Measurements from ENCODE around the gene CATSPERE.

Gene CATSPERE

DNA sequence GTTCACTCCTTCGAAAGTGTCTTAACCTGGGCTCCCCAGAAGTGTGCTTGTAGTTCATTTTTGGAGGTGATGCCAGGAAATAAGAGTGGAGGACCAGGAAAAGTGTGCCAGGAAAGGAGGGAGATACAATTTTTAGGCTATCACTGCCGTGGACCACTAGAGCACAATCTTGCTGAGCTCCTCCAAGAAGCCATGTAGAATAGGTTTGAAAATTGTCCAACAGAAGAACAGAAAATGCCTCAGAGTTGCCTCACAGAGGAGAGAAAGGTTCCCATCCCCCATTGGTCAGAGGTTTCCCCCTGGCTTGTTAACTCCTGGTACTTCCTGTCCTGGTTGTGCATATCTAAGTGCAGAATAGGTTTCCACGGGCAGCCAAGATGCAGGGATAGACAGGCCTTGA, 41.6 kb downstream of the CATSPERE start:
- H3K36me3 ChIP-seq (replicated peaks; ENCODE audit: insufficient read depth, low read length): no peaks in the 10 kb centered on the region
- no peak overlapping the region for H3K4me2 ChIP-seq (ENCODE audit: low read depth, low read length)
- no peaks in the 10 kb centered on the region for H3K27me3 ChIP-seq (replicated peaks; ENCODE audit: insufficient read depth, low read length)
- no peak overlapping the region for H3K4me3 ChIP-seq (ENCODE audit: low read length)
- H2AFZ ChIP-seq (ENCODE audit: low read length): no peak overlapping the region; the same call in 1 of the 2 replicates
- H3K4me1 ChIP-seq (ENCODE audit: low read length): no peaks in the 10 kb centered on the region
- H3K27ac ChIP-seq (ENCODE audit: low read length): no peak overlapping the region
- H3F3A ChIP-seq (ENCODE audit: insufficient read depth, low read length): no peaks in the 10 kb centered on the region
- TF ChIP-seq CTCF (IDR thresholded peaks at IDR 0.05; ENCODE audit: low read length) (no peak), EZH2 (optimal IDR thresholded peaks at IDR 0.05; ENCODE audit: low read depth, low read length) (no peak), EZH2phosphoT487 (IDR thresholded peaks at IDR 0.05; ENCODE audit: low read length) (no peak)
- no peaks in the 10 kb centered on the region for H3K9me2 ChIP-seq (replicated peaks; ENCODE audit: insufficient read depth, low read length)
- no peaks in the 10 kb centered on the region for H4K20me1 ChIP-seq (ENCODE audit: insufficient read depth, low read length)
- H3K9ac ChIP-seq (ENCODE audit: low read length): no peak overlapping the region
- H3K9me3 ChIP-seq (replicated peaks; ENCODE audit: insufficient read depth, low read length): no peaks in the 10 kb centered on the region
- no peaks in the 10 kb centered on the region for H3K79me2 ChIP-seq (ENCODE audit: low read length)
- DNase-seq: no peak

GRCh38 chr1:244513493-244513892, 52.4 kb downstream of the CATSPERE start:
- Histone ChIP-seq H3K36me3 (replicated peaks; ENCODE audit: insufficient read depth, low read length) (no peaks in the 10 kb centered on the region), H2AFZ (ENCODE audit: low read length) (no peak overlapping the region), H3K4me3 (ENCODE audit: low read length) (no peak overlapping the region), H3K4me1 (ENCODE audit: low read length) (no peaks in the 10 kb centered on the region), H3K9ac (ENCODE audit: low read length) (no peak overlapping the region), H3F3A (ENCODE audit: insufficient read depth, low read length) (no peaks in the 10 kb centered on the region), H3K9me2 (replicated peaks; ENCODE audit: insufficient read depth, low read length) (no peaks in the 10 kb centered on the region), H3K27me3 (replicated peaks; ENCODE audit: insufficient read depth, low read length) (no peaks in the 10 kb centered on the region), H4K20me1 (ENCODE audit: insufficient read depth, low read length) (no peaks in the 10 kb centered on the region), H3K4me2 (ENCODE audit: low read depth, low read length) (no peak overlapping the region), H3K9me3 (replicated peaks; ENCODE audit: insufficient read depth, low read length) (no peaks in the 10 kb centered on the region), H3K27ac (ENCODE audit: low read length) (no peak overlapping the region), H3K79me2 (ENCODE audit: low read length) (no peaks in the 10 kb centered on the region)
- DNase-seq: no peak
- TF ChIP-seq EZH2phosphoT487 (IDR thresholded peaks at IDR 0.05; ENCODE audit: low read length) (no peak), CTCF (IDR thresholded peaks at IDR 0.05; ENCODE audit: low read length) (no peak), EZH2 (optimal IDR thresholded peaks at IDR 0.05; ENCODE audit: low read depth, low read length) (no peak)

GRCh38 chr1:244515680-244516079, 54.6 kb downstream of the CATSPERE start:
- Histone ChIP-seq H3K4me3 (ENCODE audit: low read length) (no peak overlapping the region), H3F3A (ENCODE audit: insufficient read depth, low read length) (no peaks in the 10 kb centered on the region), H4K20me1 (ENCODE audit: insufficient read depth, low read length) (no peaks in the 10 kb centered on the region), H3K27ac (ENCODE audit: low read length) (no peak overlapping the region), H2AFZ (ENCODE audit: low read length) (no peak overlapping the region), H3K9ac (ENCODE audit: low read length) (no peak overlapping the region), H3K4me2 (ENCODE audit: low read depth, low read length) (no peak overlapping the region), H3K9me2 (replicated peaks; ENCODE audit: insufficient read depth, low read length) (no peaks in the 10 kb centered on the region), H3K36me3 (replicated peaks; ENCODE audit: insufficient read depth, low read length) (no peaks in the 10 kb centered on the region), H3K27me3 (replicated peaks; ENCODE audit: insufficient read depth, low read length) (no peaks in the 10 kb centered on the region), H3K4me1 (ENCODE audit: low read length) (no peaks in the 10 kb centered on the region), H3K79me2 (ENCODE audit: low read length) (no peaks in the 10 kb centered on the region), H3K9me3 (replicated peaks; ENCODE audit: insufficient read depth, low read length) (no peaks in the 10 kb centered on the region)
- TF ChIP-seq EZH2phosphoT487 (IDR thresholded peaks at IDR 0.05; ENCODE audit: low read length): no peak
- no peak for TF ChIP-seq CTCF (IDR thresholded peaks at IDR 0.05; ENCODE audit: low read length)
- no peak for TF ChIP-seq EZH2 (optimal IDR thresholded peaks at IDR 0.05; ENCODE audit: low read depth, low read length)
- DNase-seq: no peak

Measured in MM.1S (cell line).